ENCODE results near the gene LAMC2. TPM values are rescaled to one million over a fixed set of nuclear protein-coding genes. Genes with fewer than 3 reads are reported as not detected.

The LAMC2 gene
- total RNA-seq, 1 donor from 2014 or later: not detected

GRCh38 chr1:183165456-183165855 lies 20.6 kb upstream of the LAMC2 start:
- no peaks in the 10 kb centered on the region for H3K9me3 Mint-ChIP-seq
- intact Hi-C loops (cut with micrococcal nuclease): no loop called here
- POLR2A ChIA-PET: no interaction called here
- no peak for TF ChIP-seq CTCF (IDR thresholded peaks at IDR 0.05)
- H3K36me3 Mint-ChIP-seq (ENCODE audit: low read depth): no peaks in the 10 kb centered on the region
- H3K4me3 Mint-ChIP-seq: no peak overlapping the region
- no peak overlapping the region for H3K27ac Mint-ChIP-seq
- CTCF ChIA-PET: no interaction called here
- no peaks in the 10 kb centered on the region for H3K4me1 Mint-ChIP-seq
- H3K27me3 Mint-ChIP-seq: peaks cover 15% of the 10 kb centered on the region
- no peak for DNase-seq
- ATAC-seq (ENCODE audit: low read depth): no peak

GRCh38 chr1:183166454-183166853 lies 19.6 kb upstream of the LAMC2 start:
- ATAC-seq (ENCODE audit: low read depth): no peak
- Mint-ChIP-seq H3K4me1 (no peaks in the 10 kb centered on the region), H3K36me3 (ENCODE audit: low read depth) (no peaks in the 10 kb centered on the region), H3K9me3 (no peaks in the 10 kb centered on the region), H3K4me3 (no peak overlapping the region), H3K27ac (no peak overlapping the region), H3K27me3 (peaks cover 16% of the 10 kb centered on the region)
- intact Hi-C loops (cut with micrococcal nuclease): no loop called here
- no peak for DNase-seq
- TF ChIP-seq CTCF (IDR thresholded peaks at IDR 0.05): no peak
- POLR2A ChIA-PET: no interaction called here
- CTCF ChIA-PET: no interaction called here

GRCh38 chr1:183167676-183168075 lies 18.4 kb upstream of the LAMC2 start:
- TF ChIP-seq CTCF (IDR thresholded peaks at IDR 0.05): no peak
- CTCF ChIA-PET: no interaction called here

GRCh38 chr1:183168308-183168707 lies 17.8 kb upstream of the LAMC2 start:
- ATAC-seq (ENCODE audit: low read depth) (no peak), DNase-seq (no peak)
- Mint-ChIP-seq H3K9me3 (no peaks in the 10 kb centered on the region), H3K36me3 (ENCODE audit: low read depth) (no peaks in the 10 kb centered on the region), H3K4me1 (no peaks in the 10 kb centered on the region), H3K27me3 (peaks cover 21% of the 10 kb centered on the region), H3K27ac (no peak overlapping the region), H3K4me3 (no peak overlapping the region)
- intact Hi-C loops (cut with micrococcal nuclease): no loop called here
- ChIA-PET CTCF (no interaction called here), POLR2A (no interaction called here)
- TF ChIP-seq CTCF (IDR thresholded peaks at IDR 0.05): no peak

More at GRCh38 chr1:183167676-183168075, 18.4 kb upstream of the LAMC2 start:
- no peak overlapping the region for H3K27ac Mint-ChIP-seq
- ATAC-seq (ENCODE audit: low read depth) (no peak), DNase-seq (no peak)
- H3K4me1 Mint-ChIP-seq: no peaks in the 10 kb centered on the region
- H3K4me3 Mint-ChIP-seq: no peak overlapping the region
- H3K27me3 Mint-ChIP-seq: peaks cover 21% of the 10 kb centered on the region
- POLR2A ChIA-PET: no interaction called here
- no peaks in the 10 kb centered on the region for H3K9me3 Mint-ChIP-seq
- intact Hi-C loops (cut with micrococcal nuclease): no loop called here
- H3K36me3 Mint-ChIP-seq (ENCODE audit: low read depth): no peaks in the 10 kb centered on the region

- DNase-seq (no peak), ATAC-seq (ENCODE audit: low read depth) (no peak)
- no peak overlapping the region for H3K4me3 Mint-ChIP-seq
- no peaks in the 10 kb centered on the region for H3K9me3 Mint-ChIP-seq
- H3K27me3 Mint-ChIP-seq: peaks cover 17% of the 10 kb centered on the region
- ChIA-PET POLR2A (no interaction called here), CTCF (no interaction called here)
- intact Hi-C loops (cut with micrococcal nuclease): no loop called here
- H3K36me3 Mint-ChIP-seq (ENCODE audit: low read depth): no peaks in the 10 kb centered on the region
- TF ChIP-seq CTCF (IDR thresholded peaks at IDR 0.05): no peak
- no peaks in the 10 kb centered on the region for H3K4me1 Mint-ChIP-seq
- no peak overlapping the region for H3K27ac Mint-ChIP-seq
Observed at GRCh38 chr1:183173828-183174227, 12.2 kb upstream of the LAMC2 start.

Data from activated B cell treated with CpG ODN at 0.5 μM for 24 hours (primary cell).